Measurements from ENCODE around the gene KIAA0825.
"Not testable (repeated sequence)": the region's sequence is repeated elsewhere in the genome, so short reads cannot be mapped to it uniquely, and the experiment has no call there.

KIAA0825 gene

DNA sequence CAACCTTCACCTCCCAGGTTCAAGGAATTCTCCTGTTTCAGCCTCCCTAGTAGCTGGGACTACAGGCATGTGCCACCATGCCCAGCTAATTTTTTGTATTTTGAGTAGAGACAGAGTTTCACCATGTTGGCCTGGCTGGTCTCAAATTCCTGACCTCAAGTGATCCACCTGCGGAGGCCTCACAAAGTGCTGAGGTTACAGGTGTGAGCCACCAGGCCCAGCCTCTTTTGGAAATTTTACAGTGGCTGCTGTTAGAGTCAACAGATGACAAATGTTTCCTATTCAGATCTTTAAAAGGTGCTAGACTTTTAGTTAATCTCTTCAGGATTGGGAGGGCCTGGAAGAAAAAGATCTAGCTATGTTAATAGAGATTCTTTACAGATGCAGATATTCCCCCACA lies 45.1 kb downstream of the KIAA0825 start:
- DNase-seq (ENCODE audit: low read depth in 2 of 2), result not testable (repeated sequence)

DNA sequence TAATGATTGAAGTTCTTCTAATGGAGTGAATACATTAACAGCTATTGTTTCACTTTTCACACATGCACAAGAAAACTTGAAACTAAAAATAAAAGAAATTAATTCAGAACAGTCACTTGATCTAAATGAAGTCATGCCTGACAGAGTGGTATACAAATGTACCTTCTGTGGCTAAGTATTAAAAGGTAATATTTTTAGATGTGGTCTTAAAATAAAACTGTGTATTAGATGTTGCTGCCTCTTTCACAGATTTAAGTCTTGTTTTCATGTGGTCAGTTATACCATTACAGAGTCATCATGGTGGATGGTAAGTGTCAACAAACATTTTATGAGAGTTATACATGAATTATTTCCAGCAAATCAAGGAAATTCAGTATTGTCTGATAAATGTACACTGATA lies 47.0 kb downstream of the KIAA0825 start:
- DNase-seq (ENCODE audit: low read depth in 2 of 2), result no peak

DNA sequence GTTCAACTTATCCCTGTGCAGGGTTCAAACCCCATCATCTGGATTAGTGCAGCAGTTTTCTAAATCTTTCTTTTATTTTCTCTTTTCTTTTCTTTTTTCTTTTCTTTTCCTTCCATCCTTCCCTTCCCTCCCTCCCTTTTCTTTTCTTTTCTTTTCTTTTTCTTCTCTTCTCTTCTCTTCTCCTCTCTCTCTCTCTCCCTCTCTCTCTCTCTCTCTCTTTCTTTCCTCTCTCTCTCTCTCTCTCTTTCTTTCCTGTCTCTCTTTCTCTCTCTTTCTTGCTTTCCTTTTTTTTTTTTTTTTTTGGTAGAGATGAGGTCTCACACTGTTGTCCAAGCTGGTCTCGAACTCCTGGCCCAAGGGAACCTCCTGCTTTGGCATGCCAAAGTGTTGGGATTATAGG lies 53.6 kb downstream of the KIAA0825 start:
- DNase-seq (ENCODE audit: low read depth in 2 of 2), result no peak

DNA sequence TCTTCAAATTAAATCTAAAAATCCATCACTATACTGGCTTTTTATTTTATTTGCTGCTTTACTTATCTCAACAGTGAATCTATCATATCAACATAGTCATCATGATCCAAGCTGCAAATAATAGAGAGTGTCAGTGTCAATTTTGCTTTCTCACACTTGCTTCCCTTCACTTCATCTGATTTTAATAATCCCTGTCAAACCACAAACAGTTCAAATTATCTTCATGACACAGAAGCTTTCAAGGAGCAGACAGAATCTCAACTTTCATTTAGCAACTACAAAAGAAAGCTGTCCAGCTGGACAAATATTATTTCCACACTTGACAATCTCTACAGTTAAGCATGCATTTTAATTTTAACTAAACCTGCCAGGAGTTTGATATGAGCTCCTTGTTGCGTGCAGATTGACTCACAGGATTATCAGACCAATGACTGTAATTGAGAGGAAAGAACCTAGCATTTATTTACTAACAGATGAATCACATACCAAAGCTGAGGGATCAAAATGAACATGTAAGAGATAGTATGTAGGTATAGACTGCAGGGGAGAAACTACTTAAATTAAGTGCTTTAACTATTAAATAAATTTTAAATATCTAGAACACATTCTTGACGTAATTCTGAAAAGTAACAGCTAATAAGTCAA lies 56.0 kb downstream of the KIAA0825 start:
- DNase-seq (ENCODE audit: low read depth in 2 of 2), result no peak

DNA sequence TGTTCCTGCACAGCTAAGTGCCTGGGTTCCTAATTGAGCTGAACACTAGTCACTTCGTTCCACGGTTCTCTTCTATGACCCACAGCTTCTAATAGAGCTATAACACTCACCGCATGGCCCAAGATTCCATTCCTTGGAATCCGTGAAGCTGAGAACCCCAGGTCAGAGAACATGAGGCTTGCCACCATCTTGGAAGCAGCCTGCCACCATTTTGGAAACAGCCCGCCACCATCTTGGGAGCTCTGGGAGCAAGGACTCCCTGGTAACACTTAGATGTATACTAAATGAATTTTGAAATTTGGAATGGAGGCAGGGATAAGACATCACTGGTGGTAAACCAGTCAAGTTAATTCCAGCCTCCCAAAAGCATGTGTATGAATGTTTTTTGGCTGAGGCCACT lies 60.4 kb downstream of the KIAA0825 start:
- no peak for DNase-seq (ENCODE audit: low read depth in 2 of 2)

DNA sequence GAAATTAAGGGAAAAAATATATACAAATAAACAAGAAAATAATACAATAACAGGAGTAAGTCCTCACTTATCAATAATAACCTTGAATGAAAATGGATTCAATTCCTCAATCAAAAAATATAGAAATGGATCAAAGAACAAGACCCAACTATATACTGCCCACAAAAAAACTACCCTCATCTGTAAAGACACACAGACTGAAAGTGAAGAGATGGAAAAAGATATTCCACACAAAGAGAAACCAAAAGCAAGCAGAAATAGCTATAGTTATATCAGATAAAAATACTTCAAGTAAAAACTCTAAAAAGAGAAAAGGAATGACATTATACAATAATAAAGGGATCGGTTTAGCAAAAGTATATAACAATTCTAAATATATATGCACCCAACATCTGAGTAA lies 66.5 kb downstream of the KIAA0825 start:
- DNase-seq (ENCODE audit: low read depth in 2 of 2), result no peak

DNA sequence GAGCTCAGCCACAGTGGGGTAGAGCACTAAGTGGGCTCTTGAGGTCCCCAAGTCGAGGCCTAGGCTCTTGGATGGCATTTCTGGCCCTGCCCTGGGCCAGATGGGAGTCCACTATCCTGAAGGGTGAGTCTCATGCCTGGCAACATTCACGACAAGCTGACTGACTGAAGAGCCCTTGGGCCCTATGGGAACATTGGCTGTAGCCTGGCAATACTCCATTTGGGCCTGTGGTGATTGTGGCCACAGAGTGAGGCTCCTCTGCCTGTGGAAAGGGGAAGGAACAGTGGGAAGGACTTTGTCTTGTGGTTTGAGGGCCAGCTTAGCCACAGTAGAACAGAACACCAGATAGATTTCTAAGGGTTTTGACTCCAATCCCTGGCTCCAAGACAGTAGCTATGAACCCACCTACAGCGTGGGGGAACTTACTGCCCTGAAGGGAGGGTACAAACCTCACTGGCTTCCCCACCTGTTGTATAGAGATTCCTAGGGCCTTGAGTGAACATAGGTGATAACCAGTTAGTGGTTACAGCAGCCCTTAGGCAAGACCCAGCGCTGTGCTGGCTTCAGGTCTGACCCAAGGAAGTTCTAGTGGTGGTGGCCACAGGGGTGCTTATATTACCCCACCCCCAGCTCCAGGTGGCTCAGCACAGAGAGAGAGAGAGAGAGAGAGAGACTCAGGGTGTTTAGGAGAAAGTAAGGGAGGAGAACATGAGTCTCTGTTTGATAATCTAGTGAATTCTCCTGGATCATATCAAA lies 72.4 kb downstream of the KIAA0825 start:
- DNase-seq (ENCODE audit: low read depth in 2 of 2), result no peak

DNA sequence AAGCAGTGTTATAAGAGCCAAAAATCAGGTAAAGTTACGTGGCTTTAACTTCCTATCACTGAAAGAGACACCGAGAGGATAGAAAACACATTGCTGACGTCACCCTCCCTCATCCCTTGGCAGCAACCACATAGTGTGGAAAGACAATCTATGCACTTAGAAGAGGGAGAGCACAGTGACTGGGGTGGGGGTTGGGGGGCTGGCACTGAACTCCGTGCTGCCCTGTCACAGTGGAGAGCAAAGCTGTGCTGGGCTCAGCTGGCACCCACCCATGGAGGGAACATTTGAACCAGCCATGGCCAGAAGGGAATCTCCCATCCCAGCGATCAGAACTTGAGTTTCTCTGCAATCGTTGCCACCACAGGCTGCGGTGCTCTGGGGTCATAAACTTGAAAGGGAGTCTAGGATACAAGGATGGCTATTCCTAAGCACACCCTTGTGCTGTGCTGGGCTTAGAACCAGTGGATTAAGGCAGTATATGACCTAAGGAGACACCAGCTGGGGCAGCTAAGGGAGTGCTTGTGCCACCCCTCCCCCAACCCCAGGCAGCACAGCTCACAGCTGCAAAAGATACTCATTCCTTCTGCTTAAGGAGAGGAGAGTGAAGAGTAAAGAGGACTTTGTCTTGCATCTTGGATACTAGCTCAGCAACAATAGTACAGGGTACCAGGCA lies 73.4 kb downstream of the KIAA0825 start:
- DNase-seq (ENCODE audit: low read depth in 2 of 2), result no peak

DNA sequence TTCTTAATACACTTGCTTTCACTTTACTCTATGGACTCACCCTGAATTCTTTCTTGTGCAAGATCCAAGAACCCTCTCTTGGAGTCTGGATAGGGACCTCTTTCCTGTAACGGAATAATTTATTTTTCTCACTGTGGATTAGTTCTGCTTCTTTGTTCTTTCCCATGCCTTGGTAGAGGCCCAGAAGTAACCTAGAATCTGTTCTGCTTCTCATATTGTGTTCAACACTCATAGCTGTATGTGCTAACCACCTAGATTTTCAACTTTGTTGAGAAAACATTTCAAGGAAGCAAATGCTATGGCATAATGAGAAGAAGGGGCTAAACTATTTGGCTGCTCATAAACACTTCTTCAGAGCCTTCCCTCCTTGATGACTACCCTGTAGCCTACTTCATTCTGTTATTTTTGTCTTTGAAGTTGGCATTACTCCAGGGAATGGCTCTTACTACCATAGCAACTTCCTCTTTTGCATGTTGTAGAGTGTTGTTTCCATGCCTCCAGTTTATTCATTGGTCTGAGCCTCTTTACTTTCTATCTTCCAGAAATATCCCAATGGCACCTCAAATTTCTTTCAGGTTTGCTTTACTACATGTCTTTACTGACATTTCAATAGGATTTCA lies 74.3 kb downstream of the KIAA0825 start:
- DNase-seq (ENCODE audit: low read depth in 2 of 2), result no peak

DNA sequence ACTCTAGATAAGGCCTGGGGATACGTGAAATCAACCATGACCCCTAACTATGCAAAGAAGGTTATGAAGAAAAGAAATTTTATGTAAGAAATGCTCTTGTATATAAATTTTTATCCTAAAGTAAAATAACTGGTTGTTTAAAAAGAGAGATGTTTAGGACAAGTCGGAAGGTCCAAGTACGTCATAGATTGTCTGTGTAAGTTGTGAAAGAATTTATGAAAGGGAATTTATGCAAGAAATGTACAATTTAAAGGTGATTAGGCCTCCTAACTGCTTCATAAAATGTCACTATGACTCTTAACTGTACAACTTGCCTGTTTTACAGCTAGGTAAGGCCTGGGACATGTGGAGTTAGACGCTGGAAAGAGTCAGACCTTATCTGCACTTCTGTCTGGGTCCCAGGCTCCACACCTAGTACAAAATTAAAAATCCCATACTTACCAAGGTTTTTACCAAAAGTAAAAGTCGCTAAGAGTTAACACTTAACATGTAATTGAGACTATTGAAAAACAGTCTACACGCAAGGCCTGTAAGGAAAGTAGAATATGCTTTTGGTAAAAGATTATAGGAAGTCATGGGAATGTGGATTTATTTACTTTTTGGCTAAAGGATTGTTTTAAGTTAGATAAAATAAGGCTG lies 77.4 kb downstream of the KIAA0825 start:
- no peak for DNase-seq (ENCODE audit: low read depth in 2 of 2)

DNA sequence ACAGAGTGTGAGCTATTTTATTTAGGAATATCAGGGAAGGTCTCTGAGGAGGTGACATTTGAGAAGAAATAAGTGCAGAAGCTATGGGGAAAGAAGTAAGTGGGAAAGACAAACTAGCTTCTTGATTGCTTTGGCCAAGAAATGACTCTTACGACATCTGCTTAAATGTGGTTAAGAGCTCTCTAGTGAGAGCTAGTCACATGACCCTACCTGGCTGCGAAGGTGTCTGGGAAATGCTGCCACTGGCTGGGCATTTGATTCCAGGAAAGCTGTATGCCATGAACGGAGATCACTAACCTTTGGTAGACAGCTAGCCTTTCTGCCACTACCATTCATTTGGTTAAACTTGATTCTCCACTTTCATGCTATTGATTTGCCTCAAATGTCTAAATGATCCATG lies 80.1 kb downstream of the KIAA0825 start:
- no peak for DNase-seq (ENCODE audit: low read depth in 2 of 2)

DNA sequence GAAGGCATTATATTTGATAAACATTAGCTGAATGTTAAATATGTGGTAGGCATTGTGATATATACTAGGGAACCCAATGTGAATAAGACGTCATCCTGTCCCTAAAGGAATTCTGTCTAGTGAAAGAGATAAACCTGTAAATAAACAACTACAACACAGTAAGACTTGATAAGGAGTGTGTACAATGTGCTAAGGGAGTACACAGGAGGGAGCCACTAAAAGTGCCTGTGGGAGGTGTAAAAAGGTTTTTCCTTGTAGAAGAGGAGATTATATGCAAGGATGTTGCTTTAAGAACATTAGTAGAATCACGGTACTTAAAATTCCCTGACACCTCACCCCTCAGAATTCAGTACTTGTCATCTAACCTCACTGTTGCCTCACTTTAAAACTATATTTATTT lies 91.7 kb downstream of the KIAA0825 start:
- DNase-seq (ENCODE audit: low read depth in 2 of 2), result no peak

DNA sequence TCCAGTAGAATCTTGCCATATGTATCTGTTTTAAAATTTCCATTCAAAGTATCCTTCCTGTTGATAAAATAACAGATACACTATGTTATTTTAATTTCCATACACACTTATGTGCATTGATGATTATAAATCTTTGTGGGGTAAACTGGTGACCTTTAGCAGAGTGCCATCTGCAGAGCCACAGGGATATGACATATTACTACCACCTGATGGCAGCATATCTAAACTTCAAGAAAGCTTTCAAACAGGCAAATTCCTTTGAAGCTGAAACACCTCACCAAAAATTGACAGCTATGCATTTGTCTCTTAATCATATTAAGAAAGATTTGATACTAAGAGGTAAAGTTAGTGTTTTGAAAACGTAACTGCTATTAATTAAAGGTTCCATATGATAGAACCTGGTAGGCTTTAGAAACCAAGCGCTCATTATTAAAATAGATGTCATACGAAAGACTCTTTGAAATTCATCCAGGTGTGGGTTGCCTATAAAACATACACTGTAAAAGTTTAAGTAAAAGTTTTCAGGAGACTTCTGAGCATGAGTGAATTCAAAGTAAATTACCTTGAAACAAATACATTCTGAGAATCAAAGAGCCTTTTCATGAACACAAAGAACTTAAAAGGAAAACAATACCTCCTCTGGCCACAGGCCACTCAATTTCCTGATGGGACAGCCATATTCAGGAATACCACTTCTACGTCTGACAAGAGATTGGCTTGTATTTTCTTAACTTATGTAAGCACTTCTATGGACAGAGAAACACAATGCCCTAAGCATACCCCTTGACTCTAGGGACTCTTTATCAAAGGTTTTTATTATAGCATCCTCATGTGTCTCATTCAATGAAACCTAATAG lies 93.3 kb downstream of the KIAA0825 start:
- no peak for DNase-seq (ENCODE audit: low read depth in 2 of 2)

DNA sequence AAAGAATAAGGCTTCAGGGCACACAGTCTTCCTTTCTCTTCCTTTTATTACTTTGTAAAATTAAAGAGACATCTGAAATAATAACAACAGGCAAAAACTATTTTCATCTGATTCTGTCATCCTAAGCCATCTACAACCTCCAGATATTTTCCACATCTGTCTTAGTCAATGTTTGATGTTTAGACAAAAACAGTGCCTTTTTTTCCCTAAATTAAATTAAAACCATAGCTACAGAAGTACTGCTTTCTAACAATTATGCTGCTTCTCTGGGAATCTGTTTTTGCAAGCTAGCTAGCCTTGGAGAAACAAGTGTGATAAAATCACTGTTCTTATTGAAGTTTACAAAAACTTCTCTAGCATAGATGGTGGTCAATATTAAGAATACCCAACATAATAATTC lies 95.4 kb downstream of the KIAA0825 start:
- no peak for DNase-seq (ENCODE audit: low read depth in 2 of 2)

DNA sequence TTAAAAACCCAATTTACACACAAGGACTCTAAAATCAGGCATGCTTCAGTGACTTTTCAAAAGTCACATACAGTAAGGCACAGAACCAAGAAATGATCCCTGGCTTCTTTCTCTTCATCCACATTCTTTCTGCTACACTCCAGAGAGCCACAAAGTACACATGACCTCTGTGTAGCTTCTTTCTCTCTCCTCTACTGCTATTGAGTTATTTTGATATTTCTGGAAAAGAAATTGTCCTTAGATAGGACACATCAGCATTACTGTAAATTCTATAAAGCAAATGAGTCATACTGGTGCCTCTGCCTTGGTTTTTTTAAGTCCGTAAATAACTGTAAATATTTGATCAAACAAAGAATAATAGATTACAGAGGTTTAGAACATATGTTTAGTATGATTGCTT lies 96.3 kb downstream of the KIAA0825 start:
- no peak for DNase-seq (ENCODE audit: low read depth in 2 of 2)

DNA sequence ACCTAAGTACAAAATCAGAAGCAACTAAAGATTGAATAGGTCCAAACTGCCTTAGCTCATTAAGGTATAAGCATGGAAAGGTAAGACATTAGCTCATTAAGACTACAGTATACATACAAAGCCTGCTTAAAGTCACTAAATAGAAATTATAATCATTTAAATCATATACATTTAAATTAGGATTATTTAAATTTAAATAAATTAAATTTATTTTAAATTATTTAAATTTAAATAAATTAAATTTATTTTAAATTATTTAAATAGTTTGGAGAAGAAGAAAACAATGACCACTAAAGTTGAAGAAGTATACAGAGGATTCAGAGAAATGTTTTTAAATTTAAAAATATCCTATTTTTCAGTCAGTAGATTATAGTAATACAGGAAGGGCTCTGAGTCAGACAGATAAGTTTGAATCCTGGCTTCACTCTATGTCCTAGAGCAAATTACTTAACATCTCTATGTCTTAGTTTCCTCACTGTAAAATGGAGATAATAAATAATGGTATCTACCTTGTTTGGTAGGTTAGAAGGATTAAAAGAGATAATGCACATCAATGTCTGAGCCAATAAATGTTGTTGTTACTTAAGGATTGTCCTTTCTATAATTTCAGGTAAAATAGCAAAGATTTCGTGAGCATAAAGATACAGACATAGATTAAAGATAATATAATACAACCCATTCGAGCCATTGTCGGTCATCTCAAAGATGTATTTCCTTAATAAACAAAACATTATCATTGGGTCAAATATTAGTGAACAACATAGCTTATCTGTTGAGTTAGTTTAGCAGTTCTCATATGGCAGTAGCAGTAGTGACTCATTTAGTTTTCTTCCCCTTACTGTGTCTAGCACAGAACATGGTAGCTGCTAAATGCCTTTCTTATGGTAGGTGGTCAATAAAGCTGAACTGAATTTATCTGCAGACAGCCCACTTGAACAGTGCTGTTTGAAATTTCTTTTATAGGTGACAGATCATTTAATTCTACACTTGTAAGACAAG lies 100.6 kb downstream of the KIAA0825 start:
- DNase-seq (ENCODE audit: low read depth in 2 of 2), result no peak

DNA sequence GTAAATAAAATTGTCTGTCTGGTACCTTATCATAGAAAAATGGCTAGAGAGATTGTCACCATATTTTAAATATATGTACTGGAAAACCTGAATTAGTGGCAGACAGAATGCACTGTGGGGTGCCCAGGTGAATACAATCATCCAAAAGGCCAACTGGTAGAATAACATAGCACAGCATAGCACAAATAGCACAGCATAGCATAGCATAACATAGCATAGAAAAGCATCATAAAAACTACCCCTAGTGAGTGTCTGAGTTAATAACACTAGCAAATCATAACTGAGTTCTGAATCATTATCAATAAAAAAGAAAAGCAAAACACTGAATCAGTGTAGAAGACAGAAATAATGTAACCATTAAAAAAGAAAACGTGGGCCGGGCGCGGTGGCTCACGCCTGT lies 102.3 kb downstream of the KIAA0825 start:
- DNase-seq (ENCODE audit: low read depth in 2 of 2), result no peak

DNA sequence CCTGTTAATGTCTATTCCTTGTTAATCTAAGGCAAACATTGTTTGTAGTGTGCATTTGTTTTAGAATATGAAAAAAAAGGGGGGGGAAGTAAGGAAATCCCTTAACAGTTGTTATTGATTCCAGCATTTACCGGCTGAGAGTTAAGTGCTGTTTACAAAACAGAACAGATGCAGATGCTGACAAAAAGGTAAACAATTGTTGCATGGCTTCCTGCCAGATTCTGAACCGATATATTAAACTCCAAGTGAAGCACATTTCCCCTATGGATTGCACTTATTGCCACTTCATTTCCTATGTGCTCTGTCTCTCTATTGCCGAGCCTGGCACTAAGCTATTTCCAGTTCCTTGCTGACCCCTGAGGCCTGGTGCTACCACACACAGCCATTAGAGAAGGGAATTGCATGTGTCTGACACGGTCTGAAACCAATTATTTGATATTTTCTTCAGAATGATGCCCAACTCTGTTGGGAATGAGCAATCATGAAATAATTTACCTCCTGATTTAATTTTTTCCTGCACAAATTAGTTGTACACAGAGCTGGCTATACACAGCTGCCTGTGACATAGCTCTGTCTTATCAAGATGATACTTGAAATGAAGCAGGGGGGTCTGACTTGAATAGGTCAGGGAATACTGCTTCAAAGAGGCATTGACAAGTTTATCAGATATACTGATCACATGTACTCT lies 109.8 kb downstream of the KIAA0825 start:
- no peak for DNase-seq (ENCODE audit: low read depth in 2 of 2)

DNA sequence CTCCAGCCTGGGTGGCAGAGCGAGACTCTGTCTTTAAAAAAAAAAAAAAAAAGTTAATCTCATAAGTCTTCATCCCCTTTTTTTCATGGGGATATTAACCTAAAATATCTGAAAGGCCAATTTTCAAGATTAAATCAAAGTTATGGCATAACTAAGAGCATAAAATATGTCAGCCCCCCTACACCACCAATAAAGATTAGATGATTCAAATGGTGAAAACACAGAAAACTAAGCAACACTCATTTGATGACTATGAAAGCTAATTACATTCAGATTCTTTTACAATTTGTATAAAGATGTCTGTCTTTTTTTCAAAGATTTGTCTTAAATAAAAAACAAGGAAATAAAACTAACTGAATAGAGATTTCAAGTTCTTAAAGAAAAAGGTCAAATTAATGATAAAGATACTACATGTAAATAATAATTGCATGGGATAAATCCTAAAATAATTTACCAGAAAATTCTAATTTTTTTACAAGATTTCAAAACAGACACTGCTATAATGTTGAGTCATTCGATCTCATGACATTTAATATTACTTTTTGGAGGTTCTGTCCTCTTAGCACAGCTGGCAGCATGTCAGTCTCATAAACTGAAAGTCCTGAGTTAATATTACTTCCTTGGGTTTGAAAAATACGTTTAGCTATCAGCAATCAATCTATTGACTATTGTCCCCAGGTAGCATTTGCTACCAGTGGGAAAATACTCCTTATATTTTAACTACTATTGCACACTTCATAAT lies 112.9 kb downstream of the KIAA0825 start:
- DNase-seq (ENCODE audit: low read depth in 2 of 2), result no peak
